Kidney glomerular epithelial cell (primary cell): ENCODE data around the gene ARMCX4.
"Not testable (repeated sequence)": the region's sequence is repeated elsewhere in the genome, so short reads cannot be mapped to it uniquely, and the experiment has no call there.

ENCODE experiments used
- DNase-seq: peaks from one replicate; lab custom pipeline; 2025; lab: John Stamatoyannopoulos, UW

Gene ARMCX4

DNA sequence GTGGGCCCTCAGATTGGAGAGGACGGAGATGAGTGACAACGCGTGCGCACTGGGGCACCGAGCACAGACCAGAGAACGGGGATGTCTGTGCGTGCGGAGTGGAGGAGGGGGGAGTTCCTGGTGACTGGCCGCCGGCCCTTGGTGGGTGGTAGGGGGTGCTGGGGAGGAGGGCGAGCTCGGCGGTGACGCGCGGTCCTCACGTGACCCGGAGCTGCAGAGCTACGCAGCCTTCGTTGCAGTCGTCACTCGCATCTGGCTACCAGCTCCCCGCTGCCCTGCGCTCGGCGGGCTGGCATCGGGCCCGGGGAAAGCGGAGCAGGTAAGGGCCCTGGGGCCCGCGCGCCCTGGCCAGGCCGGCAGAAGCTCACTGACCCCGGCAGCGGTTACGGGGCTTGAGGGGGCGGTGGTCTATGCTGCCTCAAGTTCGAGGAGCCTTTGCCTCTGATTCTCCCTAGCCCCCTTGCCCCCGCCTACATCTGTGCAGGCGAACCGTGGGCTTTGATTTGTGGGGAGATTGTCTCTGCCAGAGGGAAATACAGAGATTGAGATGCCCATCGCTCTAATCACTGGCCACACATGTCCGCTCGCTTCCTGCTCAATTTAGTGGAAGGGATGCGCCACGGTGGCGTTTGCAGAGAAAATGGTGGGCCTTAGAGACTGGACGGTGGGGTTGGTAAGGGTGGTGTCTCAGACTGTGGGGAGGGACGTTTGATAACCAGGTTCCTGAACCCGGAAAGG lies at the start of gene ARMCX4:
ARMCX4 (plus strand) TSS at position 245 of the 738 bp plus-strand sequence. CDS start 3,134 bp downstream, outside the sequence.
- DNase-seq: peak; percentile 3

DNA sequence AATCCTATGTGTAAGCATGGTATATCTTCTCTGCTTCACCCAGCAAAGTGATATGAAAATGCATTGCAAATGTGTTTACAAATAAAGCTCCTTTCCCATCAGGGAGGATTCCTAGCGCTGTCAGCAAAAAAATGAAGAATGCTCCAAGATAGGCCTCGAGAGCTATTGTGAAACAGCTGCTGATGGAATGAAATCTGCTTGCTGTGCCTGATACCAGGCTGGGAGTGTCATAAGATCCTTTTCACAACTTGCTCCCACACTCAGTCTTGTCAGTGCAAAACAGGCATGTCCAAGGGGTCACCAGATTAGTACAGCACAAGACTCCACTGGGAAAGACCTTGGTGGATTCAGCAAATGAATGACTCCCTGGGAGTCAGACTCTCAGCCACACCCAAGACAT lies 43.2 kb upstream of the ARMCX4 start:
- DNase-seq: no peak

GRCh38 chrX:101449279-101449678 lies 36.0 kb upstream of the ARMCX4 start:
- DNase-seq: no peak

DNA sequence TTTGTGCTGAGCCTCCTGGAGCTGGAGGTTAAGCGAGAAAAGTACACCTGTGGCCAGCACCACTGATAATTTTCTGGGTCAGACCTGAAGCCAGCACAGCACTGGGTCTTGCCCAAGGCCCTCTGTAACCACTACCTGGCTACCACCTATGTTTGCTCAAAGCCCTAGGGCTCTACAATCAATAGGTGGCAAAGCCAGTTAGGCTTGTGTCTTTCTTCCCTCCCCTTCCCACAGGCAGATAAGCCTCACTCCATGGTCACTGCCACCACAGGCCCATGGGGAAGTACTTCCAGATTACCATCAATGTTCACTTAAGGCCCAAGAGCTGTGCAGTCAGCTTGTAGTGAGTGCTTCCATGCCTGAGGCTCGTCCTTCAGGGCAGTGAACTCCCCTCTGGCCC lies 35.2 kb upstream of the ARMCX4 start:
- no peak for DNase-seq

- DNase-seq: no peak
Observed at GRCh38 chrX:101450961-101451360, 34.3 kb upstream of the ARMCX4 start.

GRCh38 chrX:101452056-101452455 lies 33.2 kb upstream of the ARMCX4 start:
- no peak for DNase-seq

DNA sequence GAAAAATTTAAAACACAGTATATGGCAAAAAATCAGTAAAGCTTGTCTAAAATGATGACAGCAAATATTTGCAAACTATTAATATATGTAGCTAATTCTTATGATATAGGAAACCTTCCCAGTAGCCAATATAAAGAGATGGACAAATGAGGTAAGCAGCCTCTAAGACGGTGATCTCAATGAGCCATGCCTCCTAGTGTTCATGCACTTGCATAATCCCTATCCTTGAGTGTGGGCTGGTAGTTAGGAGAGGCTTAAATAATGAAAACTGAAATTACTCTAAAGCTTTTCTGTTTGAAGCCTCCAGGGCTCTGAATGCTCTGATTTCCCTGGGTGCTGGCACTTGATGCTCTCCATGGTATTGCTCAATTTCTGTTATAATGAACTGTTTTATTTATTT lies 24.6 kb upstream of the ARMCX4 start:
- no peak for DNase-seq

DNA sequence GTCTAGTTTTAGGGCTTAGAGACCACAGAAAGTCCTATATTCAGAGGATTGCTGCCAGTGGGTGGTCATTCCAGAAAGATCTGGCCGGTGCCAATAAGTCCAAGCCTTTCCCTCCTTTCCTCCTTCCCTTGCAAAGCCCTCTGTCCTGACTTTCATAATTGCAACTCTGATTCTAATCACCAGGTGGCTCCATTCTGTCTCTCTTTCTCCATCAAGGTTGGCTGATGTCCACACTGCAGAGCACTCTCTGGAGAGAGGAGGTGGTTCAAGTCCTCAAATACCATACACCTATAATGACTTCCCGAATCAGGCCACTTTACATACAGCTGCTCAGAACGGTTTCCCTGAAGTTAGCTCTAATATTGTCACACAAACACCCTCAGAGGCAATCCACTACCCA lies 22.4 kb upstream of the ARMCX4 start:
- DNase-seq: peak; percentile 0

DNA sequence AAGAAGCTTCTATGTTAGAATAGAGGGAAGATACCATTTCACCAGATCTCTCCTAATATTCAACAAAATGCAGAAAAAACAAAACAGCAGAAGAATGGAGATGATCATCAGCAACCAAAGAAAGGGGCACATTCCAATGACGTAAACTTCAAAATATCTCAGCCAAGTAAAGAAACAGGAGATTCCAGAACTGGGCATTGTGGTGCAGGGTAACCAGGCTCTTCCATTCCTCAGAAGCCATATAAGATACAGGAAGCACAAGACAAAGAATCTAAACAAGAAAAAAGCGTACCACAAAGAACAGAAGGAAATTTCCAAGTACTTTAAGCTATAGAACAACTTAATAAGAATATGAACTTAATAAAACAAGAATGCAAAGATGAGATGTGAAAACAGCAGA lies 6.9 kb upstream of the ARMCX4 start:
- no peak for DNase-seq

GRCh38 chrX:101482296-101482695 lies 3.0 kb upstream of the ARMCX4 start:
- DNase-seq: no peak

DNA sequence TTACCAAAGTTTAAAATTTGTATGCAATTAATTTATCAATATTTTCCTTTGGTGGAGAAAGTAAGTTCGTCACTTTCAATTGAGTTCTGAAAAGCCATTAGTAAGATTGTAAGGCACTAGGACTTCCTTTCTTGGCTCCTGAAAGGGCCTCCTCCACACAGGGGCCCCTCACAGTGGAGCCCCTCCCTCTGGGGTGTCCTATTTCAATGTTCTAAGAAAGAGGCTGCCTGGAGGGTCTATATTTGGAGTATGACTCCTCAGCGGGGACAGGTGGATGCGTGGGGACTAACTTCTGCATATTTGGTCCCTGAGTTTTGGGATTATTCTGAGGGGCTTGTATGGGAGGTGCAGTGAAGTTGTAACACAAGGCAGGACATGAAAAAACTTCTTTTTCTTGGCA lies 1.6 kb upstream of the ARMCX4 start:
- no peak for DNase-seq

DNA sequence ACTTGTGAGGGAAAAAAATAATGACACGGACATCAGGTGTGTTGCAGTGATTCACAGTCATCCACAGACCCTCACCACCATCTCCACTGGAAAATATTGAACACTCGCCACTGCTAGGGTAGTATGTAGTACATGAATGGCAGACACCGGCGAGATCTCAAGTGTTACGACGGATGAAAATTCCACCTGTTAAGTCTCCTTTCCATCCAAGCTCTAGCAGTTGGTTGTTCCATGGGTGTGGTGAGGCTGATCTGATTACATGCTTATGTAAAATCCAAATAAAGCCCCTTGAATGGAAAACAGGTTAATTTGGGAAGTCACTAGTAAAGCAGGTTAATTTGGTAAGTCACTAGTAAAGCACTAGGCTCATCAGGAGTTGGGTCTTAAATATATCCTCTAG lies 1.1 kb upstream of the ARMCX4 start:
- no peak for DNase-seq

DNA sequence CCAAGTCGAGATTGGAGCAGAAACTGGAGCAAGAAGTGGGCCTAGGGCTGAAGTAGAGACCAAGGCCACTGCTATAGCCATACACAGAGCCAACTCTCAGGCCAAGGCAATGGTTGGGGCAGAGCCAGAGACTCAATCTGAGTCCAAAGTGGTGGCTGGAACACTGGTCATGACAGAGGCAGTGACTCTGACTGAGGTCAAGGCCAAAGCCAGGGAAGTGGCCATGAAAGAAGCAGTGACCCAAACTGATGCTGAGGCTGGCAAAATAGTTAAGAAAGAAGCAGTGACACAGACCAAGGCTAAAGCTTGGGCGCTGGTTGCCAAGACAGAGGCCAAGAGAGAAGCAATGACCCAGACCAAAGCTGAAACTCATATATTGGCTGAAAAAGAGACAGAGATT lies 3.5 kb downstream of the ARMCX4 start:
- no peak for DNase-seq

GRCh38 chrX:101491943-101492342 lies 6.7 kb downstream of the ARMCX4 start:
- no peak for DNase-seq

DNA sequence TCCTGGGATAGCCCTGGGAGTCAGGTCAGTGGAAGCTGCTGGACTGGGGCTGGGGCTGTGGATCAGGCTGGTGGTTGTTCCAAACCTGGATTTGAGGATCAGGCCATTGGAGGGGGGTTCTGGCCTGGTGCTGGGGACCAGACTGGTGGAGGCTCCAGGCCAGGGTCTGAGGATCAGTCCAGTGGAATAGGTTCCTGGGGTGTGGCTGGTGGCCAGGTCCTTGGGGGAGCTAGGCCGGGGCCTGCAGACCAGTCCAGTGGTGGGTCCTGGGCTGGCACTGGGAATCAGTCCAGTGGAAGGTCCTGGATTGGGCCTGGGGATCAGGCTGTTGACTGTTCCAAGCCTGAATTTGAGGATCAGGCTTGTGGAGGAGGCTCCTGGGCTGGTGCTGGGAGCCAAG lies 8.0 kb downstream of the ARMCX4 start:
- DNase-seq: no peak

DNA sequence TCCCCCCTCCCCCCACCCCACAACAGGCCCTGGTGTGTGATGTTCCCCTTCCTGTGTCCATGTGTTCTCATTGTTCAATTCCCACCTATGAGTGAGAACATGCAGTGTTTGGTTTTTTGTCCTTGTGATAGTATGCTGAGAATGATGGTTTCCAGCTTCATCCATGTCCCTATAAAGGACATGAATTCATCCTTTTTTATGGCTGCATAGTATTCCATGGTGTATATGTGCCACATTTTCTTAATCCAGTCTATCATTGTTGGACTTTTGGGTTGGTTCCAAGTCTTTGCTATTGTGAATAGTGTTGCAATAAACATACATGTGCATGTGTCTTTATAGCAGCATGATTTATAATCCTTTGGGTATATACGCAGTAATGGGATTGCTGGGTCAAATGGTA lies 17.7 kb downstream of the ARMCX4 start:
- not testable (repeated sequence) for DNase-seq

DNA sequence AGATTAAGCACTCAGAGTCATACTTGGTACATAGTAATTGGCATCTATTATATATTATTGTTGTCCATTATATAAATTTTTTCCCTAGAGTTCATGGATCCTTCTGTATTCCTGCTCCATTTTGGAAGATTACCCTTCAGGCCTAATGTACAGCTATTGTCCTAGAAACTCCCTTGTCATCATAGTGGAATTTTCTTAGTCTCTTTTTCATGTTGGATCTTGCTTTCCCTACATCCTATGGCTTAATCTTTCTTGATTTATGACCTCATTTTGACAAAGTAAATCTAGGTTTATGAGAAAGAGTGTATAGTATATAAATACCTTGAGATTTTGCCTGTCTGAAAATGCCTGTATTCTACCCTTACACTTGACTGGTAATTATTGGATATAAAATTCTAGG lies 22.1 kb downstream of the ARMCX4 start:
- no peak for DNase-seq

- DNase-seq: no peak
Observed at GRCh38 chrX:101507986-101508385, 22.7 kb downstream of the ARMCX4 start.

DNA sequence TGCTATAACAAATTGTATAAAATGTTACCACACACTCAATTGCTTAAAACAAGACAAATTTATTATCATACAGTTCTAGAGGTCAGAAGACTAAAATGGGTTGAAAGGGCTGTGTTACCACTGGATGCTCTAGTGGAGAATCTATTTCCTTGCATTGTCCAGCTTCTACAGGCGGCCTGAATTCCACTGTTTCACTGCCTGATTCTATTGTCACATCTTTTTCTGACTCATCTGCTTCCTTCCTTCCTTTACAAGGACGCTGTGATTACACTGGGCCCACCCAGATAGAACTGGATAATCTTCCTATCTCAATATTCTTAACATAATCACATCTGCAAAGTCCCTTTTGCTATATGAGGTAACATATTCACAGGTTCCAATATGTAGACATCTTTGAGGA lies 45.7 kb downstream of the ARMCX4 start:
- no peak for DNase-seq
